ENCODE measurements around the gene GFRA3.

GFRA3 gene

GRCh38 chr5:138275895-138276294 is 1.5 kb upstream of the GFRA3 start:
- TF ChIP-seq REST (IDR thresholded peaks at IDR 0.05; ENCODE audit: low read depth) (no peak), EGR1 (IDR thresholded peaks at IDR 0.05) (no peak), YY1 (IDR thresholded peaks at IDR 0.05; ENCODE audit: low read depth) (no peak), FOXM1 (IDR thresholded peaks at IDR 0.05; ENCODE audit: borderline replicate concordance, low read depth) (no peak), MAX (IDR thresholded peaks at IDR 0.05) (no peak), CREB1 (IDR thresholded peaks at IDR 0.05; ENCODE audit: low read depth) (no peak), NFIC (IDR thresholded peaks at IDR 0.05) (no peak)

GRCh38 chr5:138275379-138275782 is 960 bp upstream of the GFRA3 start:
- peak; percentile 53; the same call in 1 of the 2 replicates for TF ChIP-seq NFIC (IDR thresholded peaks at IDR 0.05)
- no peak for TF ChIP-seq EP300 (IDR thresholded peaks at IDR 0.05; ENCODE audit: borderline replicate concordance)
- no peak for TF ChIP-seq YY1 (IDR thresholded peaks at IDR 0.05; ENCODE audit: low read depth)
- no peak for TF ChIP-seq RAD21 (IDR thresholded peaks at IDR 0.05; ENCODE audit: low read depth)

GRCh38 chr5:138273834-138274188 is 610 bp downstream of the GFRA3 start:
- TF ChIP-seq TEAD4 (IDR thresholded peaks at IDR 0.05) (no peak), TCF12 (IDR thresholded peaks at IDR 0.05; ENCODE audit: low read depth) (0 out of 2 replicates have a peak, but pooled peaks have one; percentile 11)

- TF ChIP-seq CREB1 (IDR thresholded peaks at IDR 0.05; ENCODE audit: low read depth) (no peak), NFIC (IDR thresholded peaks at IDR 0.05) (no peak), ZBTB7A (IDR thresholded peaks at IDR 0.05; ENCODE audit: low read depth) (no peak), CEBPB (IDR thresholded peaks at IDR 0.05) (no peak), EGR1 (IDR thresholded peaks at IDR 0.05) (no peak), USF1 (IDR thresholded peaks at IDR 0.05) (no peak), FOXM1 (IDR thresholded peaks at IDR 0.05; ENCODE audit: borderline replicate concordance, low read depth) (no peak), TCF12 (IDR thresholded peaks at IDR 0.05; ENCODE audit: low read depth) (no peak), MAX (IDR thresholded peaks at IDR 0.05) (no peak), TEAD4 (IDR thresholded peaks at IDR 0.05) (no peak), TAF1 (IDR thresholded peaks at IDR 0.05; ENCODE audit: low read depth) (no peak)
Observed at GRCh38 chr5:138272681-138273080, 1.7 kb downstream of the GFRA3 start.

GRCh38 chr5:138271281-138271680 is 3.1 kb downstream of the GFRA3 start:
- no peak for TF ChIP-seq EGR1 (IDR thresholded peaks at IDR 0.05)
- no peak for TF ChIP-seq TEAD4 (IDR thresholded peaks at IDR 0.05)

- TF ChIP-seq YY1 (IDR thresholded peaks at IDR 0.05; ENCODE audit: low read depth) (no peak), MAX (IDR thresholded peaks at IDR 0.05) (no peak), CREB1 (IDR thresholded peaks at IDR 0.05; ENCODE audit: low read depth) (no peak), EGR1 (IDR thresholded peaks at IDR 0.05) (no peak), USF1 (IDR thresholded peaks at IDR 0.05) (no peak), ZBTB7A (IDR thresholded peaks at IDR 0.05; ENCODE audit: low read depth) (no peak), TAF1 (IDR thresholded peaks at IDR 0.05; ENCODE audit: low read depth) (no peak), TCF12 (IDR thresholded peaks at IDR 0.05; ENCODE audit: low read depth) (no peak), NFIC (IDR thresholded peaks at IDR 0.05) (no peak), REST (IDR thresholded peaks at IDR 0.05; ENCODE audit: low read depth) (no peak), CEBPB (IDR thresholded peaks at IDR 0.05) (no peak), FOXM1 (IDR thresholded peaks at IDR 0.05; ENCODE audit: borderline replicate concordance, low read depth) (no peak)
Observed at GRCh38 chr5:138264183-138264582, 10.2 kb downstream of the GFRA3 start.

GRCh38 chr5:138263581-138263980 is 10.8 kb downstream of the GFRA3 start:
- TF ChIP-seq REST (IDR thresholded peaks at IDR 0.05; ENCODE audit: low read depth) (no peak), USF1 (IDR thresholded peaks at IDR 0.05) (no peak)

All from Ishikawa (cell line).